ENCODE results near the gene RNU6-9. TPM values are rescaled to one million over a fixed set of nuclear protein-coding genes. Genes with fewer than 3 reads are reported as not detected.

Gene RNU6-9
- total and polyA plus RNA-seq, 7 donors = not detected

DNA sequence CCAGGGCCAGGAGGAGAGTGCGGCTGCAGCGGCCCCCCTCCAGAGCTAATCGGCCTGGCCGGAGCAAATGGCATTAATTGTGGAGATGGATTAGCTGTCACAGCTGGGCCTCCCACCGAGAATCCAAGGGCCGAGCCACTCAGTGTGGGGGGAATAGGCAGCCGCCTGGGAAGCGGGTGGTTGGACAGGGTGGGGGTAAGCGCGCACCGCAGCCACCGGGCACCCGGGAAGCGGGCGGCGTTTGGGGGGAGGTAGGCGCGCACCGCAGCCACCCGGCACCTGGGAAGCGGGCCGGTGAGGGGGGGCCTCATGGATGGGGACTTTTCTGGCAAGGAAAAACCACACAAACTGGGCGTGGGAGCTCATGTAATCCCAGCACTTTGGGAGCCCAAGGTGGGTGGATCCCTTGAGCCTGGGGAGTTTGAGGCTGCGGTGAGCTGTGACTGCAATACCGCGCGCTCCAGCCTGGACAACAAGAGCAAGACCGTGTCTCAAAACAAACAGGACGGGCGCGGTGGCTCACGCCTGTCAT lies 10.0 kb downstream of the RNU6-9 start:
- intact Hi-C loops (cut with DNase I) = no loop called here

DNA sequence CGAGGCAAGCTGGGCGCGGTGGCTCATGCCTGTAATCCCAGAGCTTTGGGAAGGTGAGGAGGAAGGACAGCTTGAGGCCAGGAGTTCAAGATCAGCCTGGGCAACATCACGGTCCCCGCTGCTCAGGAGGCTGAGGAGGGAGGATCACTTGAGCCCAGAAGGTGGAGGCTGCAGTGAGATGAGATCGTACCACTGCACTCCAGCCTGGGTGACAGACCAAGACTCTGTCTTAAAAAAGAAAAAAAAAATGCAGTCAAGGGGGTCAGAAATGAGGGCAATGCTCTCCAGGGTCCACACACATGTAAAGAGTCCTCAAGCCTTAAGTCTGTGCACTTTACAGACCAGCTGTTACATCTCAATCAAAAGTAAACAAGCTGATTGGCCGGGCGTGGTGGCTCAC lies 11.3 kb downstream of the RNU6-9 start:
- H3K9me3 ChIP-seq = no peaks in the 10 kb centered on the region
- TF ChIP-seq CTCF (IDR thresholded peaks at IDR 0.05) (no peak), EP300 (IDR thresholded peaks at IDR 0.05) (no peak), POLR2AphosphoS5 (IDR thresholded peaks at IDR 0.05) (no peak), POLR2A (IDR thresholded peaks at IDR 0.05) (no peak)
- peaks cover 0 to 4% (median 0%) of the 10 kb centered on the region in 4 donors for H3K4me1 ChIP-seq
- H3K4me3 ChIP-seq = no peak overlapping the region
- H3K27ac ChIP-seq = no peak overlapping the region
- 81 to 91% methylated on average over 8 of the region's 8 CpGs for WGBS, 2 donors
- H3K36me3 ChIP-seq = peaks cover 0 to 21% (median 4%) of the 10 kb centered on the region in 4 donors
- H3K27me3 ChIP-seq = no peaks in the 10 kb centered on the region
- no peak for DNase-seq
- intact Hi-C loops (cut with DNase I) = no loop called here

More for the DNA sequence above, 10.0 kb downstream of the RNU6-9 start:
- no peaks in the 10 kb centered on the region for H3K27me3 ChIP-seq
- no peaks in the 10 kb centered on the region for H3K4me1 ChIP-seq
- H3K36me3 ChIP-seq = peaks cover 0 to 27% (median 13%) of the 10 kb centered on the region in 4 donors
- no peaks in the 10 kb centered on the region for H3K9me3 ChIP-seq
- 76 to 79% methylated on average over 32 of the region's 32 CpGs for WGBS, 2 donors
- H3K4me3 ChIP-seq = no peak overlapping the region
- TF ChIP-seq EP300 (IDR thresholded peaks at IDR 0.05) (no peak), POLR2AphosphoS5 (IDR thresholded peaks at IDR 0.05) (no peak), CTCF (IDR thresholded peaks at IDR 0.05) (no peak), POLR2A (IDR thresholded peaks at IDR 0.05) (no peak)
- no peak overlapping the region for H3K27ac ChIP-seq
- no peak for DNase-seq

- TF ChIP-seq EP300 (IDR thresholded peaks at IDR 0.05) (no peak), POLR2AphosphoS5 (IDR thresholded peaks at IDR 0.05) (no peak), CTCF (IDR thresholded peaks at IDR 0.05) (no peak), POLR2A (IDR thresholded peaks at IDR 0.05) (no peak)
- Histone ChIP-seq H3K27ac (no peak overlapping the region), H3K27me3 (no peaks in the 10 kb centered on the region), H3K9me3 (no peaks in the 10 kb centered on the region), H3K4me1 (peaks cover 0 to 7% (median under 1%) of the 10 kb centered on the region in 4 donors), H3K4me3 (no peak overlapping the region), H3K36me3 (peaks cover 0 to 11% (median 3%) of the 10 kb centered on the region in 4 donors)
- WGBS, 2 donors = 79 to 97% methylated on average over 7 of the region's 7 CpGs
- intact Hi-C loops (cut with DNase I) = no loop called here
- no peak for DNase-seq
These were observed 13.2 kb downstream of the RNU6-9 start for GRCh38 chr19:906480-906879.

GRCh38 chr19:907183-907853 lies 14.0 kb downstream of the RNU6-9 start:
- WGBS, 2 donors = 65 to 82% methylated on average over 14 of the region's 14 CpGs
- H3K27ac ChIP-seq = no peak overlapping the region
- H3K9me3 ChIP-seq = no peaks in the 10 kb centered on the region
- intact Hi-C loops (cut with DNase I) = no loop called here
- H3K27me3 ChIP-seq = no peaks in the 10 kb centered on the region
- peaks cover 0 to 7% (median 5%) of the 10 kb centered on the region in 4 donors for H3K4me1 ChIP-seq
- no peak overlapping the region for H3K4me3 ChIP-seq
- no peak for DNase-seq
- peaks cover 0 to 3% (median 0%) of the 10 kb centered on the region in 4 donors for H3K36me3 ChIP-seq
- no peak for TF ChIP-seq CTCF (IDR thresholded peaks at IDR 0.05)
- no peak for TF ChIP-seq POLR2AphosphoS5 (IDR thresholded peaks at IDR 0.05)
- TF ChIP-seq POLR2A (IDR thresholded peaks at IDR 0.05) = no peak
- no peak for TF ChIP-seq EP300 (IDR thresholded peaks at IDR 0.05)
